Activated CD4-positive, alpha-beta T cell treated with anti-CD3 and anti-CD28 coated beads, Interleukin-2, amount 50 U/mL, for 48 hours (primary cell): ENCODE measurements around the gene EXOC2.

ENCODE experiments used
- DNase-seq, 2 experiments: peaks; one replicate each; pipeline ENCODE4 v3.0.0-alpha.2; 2020

EXOC2 gene

DNA sequence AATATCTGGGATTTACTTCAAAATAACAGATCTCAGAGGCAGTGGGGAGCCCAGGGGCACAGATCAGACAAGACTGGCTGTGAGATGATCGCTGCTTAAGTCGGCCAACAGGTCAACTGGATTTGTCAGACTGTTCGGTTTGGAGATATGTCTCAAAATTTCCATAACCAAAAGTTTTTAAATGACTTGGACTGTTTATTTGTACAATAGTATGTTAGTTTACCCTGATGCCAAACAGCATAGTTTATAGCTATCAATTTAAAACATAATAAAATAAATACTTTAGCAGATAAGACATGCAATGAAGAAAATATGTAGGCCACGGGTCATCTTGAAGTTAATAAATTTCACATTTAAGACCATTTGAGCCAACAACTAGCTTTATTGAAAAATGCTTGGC is 174.7 kb downstream of the EXOC2 start:
- DNase-seq, result no peak

DNA sequence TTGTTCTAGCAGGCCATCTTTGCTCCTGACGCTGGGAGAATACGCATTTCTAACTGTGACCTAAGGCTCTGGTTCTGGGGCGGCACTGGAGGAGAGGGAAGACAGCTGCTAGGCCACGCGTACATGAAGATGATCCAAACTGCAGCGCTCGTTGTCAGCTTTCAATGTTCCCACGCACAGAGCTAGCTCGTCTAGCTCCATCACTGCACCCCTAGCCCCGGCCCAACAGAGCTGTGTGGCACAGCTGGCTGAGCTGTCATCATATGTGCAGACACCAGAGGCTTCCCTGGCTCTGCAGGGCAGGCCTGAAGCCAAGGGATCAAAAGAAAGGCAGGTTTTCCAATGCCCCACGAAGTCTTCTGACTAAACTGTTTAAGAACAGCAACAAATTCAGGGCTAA is 176.7 kb downstream of the EXOC2 start:
- DNase-seq, result no peak

DNA sequence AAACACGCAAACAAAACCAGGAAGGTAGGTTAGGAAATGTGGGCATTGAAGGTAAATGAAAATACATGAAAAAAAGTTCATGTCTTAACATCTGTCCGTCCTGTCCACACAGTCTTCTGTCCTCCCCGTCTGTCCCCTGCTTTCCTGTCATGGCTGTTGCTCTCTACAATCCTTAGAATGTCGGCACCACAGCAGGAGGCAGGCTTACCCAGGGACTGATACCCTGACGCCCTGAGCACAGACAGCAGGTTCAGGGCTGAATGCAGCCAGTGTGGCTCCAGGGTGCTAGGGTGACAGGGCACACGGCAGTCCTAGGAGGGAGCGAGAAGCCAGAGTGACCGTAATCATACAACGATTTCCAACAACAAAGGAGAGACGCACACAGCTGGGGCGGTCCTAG is 177.7 kb downstream of the EXOC2 start:
- DNase-seq, result no peak

GRCh38 chr6:514396-514978 is 178.5 kb downstream of the EXOC2 start:
- DNase-seq, result peak; percentile 44 to 57

- no peak for DNase-seq
These were observed 179.0 kb downstream of the EXOC2 start for GRCh38 chr6:513961-514360.

- no peak for DNase-seq
These were observed 179.9 kb downstream of the EXOC2 start for GRCh38 chr6:513058-513457.

DNA sequence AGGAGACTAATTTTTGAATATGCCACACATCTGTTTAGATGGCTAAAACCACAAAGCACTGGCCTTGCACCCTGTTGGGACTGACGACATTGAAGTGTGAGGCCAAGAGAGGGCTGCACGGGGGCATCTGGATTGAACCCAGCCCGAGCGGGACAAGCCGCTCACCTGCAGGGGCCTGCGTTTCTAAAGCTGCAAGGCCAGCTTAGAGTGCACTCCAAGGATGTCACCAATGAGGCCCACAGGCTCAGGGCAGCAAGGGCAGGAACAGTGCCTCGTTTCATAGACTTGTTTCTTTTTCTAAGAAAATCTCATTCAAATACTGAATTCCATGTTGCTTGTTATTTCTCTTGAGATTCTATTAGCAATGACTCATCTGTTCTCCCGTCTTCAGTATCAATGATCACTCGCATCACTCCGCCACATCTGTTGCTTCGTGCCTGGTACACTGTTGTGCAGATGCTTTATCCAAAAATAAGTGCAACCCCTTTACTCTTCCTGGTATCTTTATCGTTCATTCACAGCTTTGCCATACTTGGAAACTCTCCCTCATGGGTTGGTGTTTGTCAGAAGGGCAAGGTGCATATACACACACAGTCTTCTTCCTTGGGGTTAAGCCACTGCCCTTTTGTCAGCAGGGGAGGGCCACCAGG is 181.3 kb downstream of the EXOC2 start:
- DNase-seq, result no peak

GRCh38 chr6:509676-510075 is 183.3 kb downstream of the EXOC2 start:
- no peak for DNase-seq

GRCh38 chr6:508614-509013 is 184.3 kb downstream of the EXOC2 start:
- DNase-seq, result no peak

DNA sequence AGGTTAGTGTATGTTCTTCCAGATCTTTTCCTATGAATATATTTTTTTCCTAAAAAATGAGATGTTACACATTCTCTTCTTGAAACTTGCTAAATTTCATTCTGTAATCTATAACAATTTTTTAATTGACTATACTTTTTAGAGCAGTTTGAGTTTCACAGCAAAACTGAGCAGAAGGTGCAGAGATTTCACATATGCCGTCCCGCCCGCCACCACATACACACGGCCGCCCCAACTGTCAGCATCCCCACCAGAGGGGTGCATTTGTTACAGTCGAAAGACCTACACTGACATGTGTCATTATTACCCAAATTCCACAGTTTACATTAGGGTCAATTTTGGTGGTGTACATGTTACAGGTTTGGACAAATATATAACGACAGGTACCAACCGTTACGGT is 184.9 kb downstream of the EXOC2 start:
- DNase-seq, result no peak

DNA sequence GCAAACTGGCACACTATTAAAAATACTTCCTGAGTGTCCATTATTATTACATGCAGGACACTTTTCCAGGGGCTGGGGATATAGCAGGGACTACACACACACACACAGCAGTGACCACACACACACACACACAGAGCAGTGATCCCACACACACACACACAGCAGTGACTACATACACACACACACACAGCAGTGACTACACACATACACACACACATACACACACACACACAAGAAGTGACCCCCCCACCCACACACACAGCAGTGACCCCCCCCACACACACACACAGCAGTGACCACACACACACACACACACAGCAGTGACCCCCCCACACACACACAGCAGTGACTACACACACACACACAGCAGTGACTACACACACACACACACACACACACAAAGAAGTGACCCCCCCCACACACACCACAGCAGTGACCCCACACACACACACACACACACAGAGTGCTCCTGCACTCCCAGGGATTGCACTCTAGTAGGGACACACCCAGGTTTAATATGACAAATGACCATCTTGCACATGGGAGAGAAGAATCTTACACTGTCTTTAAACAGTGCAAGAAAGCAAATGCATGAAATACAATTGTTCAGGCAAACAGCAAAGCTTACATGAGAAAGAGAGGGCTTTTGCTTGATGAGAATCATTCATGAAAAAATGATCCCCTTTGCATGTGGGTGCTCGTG is 185.9 kb downstream of the EXOC2 start:
- DNase-seq, result peak in 1 of 2 experiments; percentile 29

DNA sequence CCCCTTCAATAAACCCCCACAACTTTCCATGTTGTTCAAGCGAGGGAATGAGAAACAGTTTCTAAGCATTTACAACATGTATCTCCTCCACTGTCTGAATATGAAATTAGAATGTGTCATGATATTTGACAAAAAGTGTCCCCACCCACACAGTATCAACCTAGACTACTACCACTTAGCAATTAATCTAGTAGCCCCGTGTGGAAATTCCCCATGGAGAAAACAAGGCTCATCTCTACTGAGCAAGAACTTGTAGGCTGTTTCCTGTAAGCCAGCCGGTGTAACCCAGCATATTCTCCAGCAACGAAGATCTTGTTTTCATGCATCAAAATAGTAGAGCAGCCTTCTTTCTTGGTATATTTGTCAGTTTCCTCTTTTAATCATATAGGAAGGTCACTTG is 186.4 kb downstream of the EXOC2 start:
- DNase-seq, result peak; percentile 62 to 74

DNA sequence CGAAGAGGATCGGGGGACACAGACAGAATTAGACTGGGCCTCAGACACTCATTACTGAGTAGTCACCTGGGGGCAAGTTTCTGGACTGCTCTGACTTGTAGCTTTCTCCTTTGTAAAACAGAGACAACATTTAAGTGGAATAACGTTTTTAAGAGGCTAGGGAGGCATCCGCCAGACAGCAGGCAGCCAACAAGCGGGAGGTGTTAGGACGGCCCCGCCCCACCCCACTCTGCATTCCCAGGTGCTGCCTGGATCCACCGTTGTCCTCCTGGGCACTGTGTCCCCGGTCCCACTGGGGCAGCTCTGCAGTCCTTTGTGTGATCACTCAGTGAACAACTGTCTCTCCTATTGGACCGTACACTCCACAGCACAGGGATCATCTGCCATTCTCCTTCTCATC is 187.6 kb downstream of the EXOC2 start:
- no peak for DNase-seq

- DNase-seq, result no peak
These were observed 188.4 kb downstream of the EXOC2 start for GRCh38 chr6:504446-504980.

- no peak for DNase-seq
These were observed 189.2 kb downstream of the EXOC2 start for GRCh38 chr6:503610-504362.

- DNase-seq, result peak; percentile 31 to 51
These were observed 190.2 kb downstream of the EXOC2 start for GRCh38 chr6:502761-503160.

- DNase-seq, result peak; percentile 81 to 85
These were observed 190.9 kb downstream of the EXOC2 start for GRCh38 chr6:501891-502601.

DNA sequence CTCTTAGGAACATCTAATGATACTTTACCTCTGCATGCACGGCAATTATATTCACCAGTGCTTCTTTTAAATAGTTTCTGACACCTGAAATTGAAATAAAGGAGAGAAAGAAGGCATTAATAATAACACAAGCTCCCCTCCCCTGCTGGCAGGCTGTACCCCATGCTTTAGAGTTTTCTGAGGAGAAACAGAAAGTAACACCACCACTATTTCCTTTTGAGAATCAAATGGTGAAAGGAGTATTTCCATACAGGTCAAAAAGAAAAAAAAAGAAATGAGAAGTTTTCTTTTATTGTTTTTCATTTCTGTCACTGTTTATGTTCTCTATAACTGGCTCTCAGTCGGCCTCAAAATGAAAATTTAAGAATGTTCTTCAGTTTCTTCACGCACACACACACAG is 193.3 kb downstream of the EXOC2 start:
- DNase-seq, result peak in 1 of 2 experiments; percentile 47

GRCh38 chr6:498795-499231 is 194.1 kb downstream of the EXOC2 start:
- DNase-seq, result peak; percentile 69 to 77

- DNase-seq, result no peak
These were observed 195.7 kb downstream of the EXOC2 start for GRCh38 chr6:497258-497657.

DNA sequence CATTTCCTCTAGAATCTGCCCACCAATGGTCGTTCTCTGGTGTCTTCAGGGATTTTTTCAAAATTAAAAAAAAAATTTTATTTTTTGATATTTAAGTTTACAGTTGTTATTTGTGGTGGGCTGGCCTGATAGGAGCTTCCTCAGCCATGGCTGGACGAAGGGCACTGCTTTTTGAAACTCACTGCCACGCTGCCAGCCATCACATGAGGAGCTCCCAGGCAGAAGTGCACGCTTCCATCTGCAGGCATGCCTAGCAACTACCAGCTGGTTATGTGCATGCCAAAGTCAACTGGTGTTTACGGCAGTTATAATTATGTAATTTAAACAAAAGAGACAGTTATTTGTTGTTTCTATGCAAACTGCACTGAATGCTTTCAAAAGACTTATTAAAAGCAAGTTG is 196.3 kb downstream of the EXOC2 start:
- no peak for DNase-seq

DNA sequence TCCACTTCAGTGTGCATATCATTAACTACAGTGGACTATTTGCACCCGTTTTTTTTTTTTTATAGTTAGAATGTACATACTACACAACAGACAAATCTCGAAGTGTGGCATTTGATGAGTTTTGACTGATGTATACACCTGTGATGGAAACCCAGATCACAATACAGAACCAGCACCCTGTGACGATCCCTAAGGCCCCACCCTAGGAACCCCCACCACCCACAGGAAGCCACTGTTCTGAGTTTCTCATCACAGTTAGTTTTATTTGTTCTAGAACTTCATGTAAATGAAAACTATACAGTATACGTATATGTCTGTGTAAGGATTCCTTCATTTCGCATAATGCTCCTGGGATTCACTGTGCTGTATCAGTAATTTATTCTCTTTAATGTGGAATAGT is 198.5 kb downstream of the EXOC2 start:
- no peak for DNase-seq

DNA sequence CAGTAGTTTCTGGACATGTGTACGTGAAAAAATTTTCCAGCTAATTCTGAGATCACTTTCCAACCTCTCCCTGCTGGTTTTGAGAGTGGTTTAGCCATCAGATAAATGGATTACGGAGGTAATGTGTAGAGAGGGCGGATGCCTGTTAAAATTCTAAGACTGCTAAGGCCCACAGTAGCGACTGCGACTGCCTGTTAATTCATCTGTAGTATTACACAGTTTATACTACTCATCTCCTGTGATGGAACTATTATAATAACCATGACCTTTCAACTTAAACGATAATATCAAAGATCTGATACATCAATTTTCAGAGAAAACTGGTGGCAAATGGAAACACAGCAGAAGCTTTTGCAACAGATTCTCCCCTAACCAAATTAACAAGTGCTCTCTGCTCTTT is 199.1 kb downstream of the EXOC2 start:
- DNase-seq, result no peak
